Upper lobe of left lung (tissue), 6 donors: ENCODE measurements around the gene RNH1. TPM values are rescaled to one million over a fixed set of nuclear protein-coding genes. Genes with fewer than 3 reads are reported as not detected.

ENCODE experiments used
- ATAC-seq, 2 donors: fragments of 200-7000 bp; cut with Tn5 transposase; one replicate each; pipeline ENCODE4 v1.9.1; 2022; ENCODE audit warnings: mild to moderate bottlenecking in 2 of 2, moderate library complexity in 2 of 2; ENCODE audit not compliant: low FRiP score in 2 of 2
- DNase-seq, 2 donors: peaks; one replicate each; pipeline ENCODE4 v3.0.0-alpha.2; 2019 to 2020
- H3K27ac ChIP-seq, 4 donors: fragments of 200-600 bp; sonication (generic); one replicate each; pipeline ENCODE4 v1.5.1; 2016 to 2019
- H3K27me3 ChIP-seq, 4 donors: fragments of 200-600 bp; sonication (generic); one replicate each; pipeline ENCODE4 v1.5.1; 2017 to 2019
- H3K36me3 ChIP-seq, 4 donors: fragments of 200-600 bp; sonication (generic); one replicate each; pipeline ENCODE4 v1.5.1; 2016 to 2019
- H3K4me1 ChIP-seq, 4 donors: fragments of 200-600 bp; sonication (generic); one replicate each; pipeline ENCODE4 v1.5.1; 2018 to 2019
- H3K4me3 ChIP-seq, 4 donors: fragments of 200-600 bp; sonication (generic); one replicate each; pipeline ENCODE4 v1.5.1; 2017 to 2019; ENCODE audit warnings: mild to moderate bottlenecking in 2 of 4, moderate library complexity in 1 of 4
- H3K9me3 ChIP-seq, 4 donors: fragments of 200-600 bp; sonication (generic); one replicate each; pipeline ENCODE4 v1.5.1; 2018 to 2019
- EP300 ChIP-seq, 4 donors: sonication (generic); formaldehyde crosslinking; IDR thresholded peaks; one replicate each; pipeline ENCODE4 v1.5.1; 2017; ENCODE audit warnings: antibody characterized with exemption in 4 of 4, control low read depth in 2 of 4
- POLR2A ChIP-seq, 4 donors: fragments of 450-650 bp; IDR thresholded peaks; one replicate each; pipeline ENCODE4 v1.5.1; 2016 to 2017; ENCODE audit warnings: antibody characterized with exemption in 4 of 4, mild to moderate bottlenecking in 2 of 4
- POLR2AphosphoS5 ChIP-seq, 2 donors: sonication (generic); formaldehyde crosslinking; IDR thresholded peaks; one replicate each; pipeline ENCODE4 v1.5.1; 2017; ENCODE audit warnings: antibody characterized with exemption in 2 of 2
- WGBS, 2 donors: methylation state at CpG; one replicate each; pipeline ENCODE4 v1.1.5; 2017 to 2018; 5-methylcytosine and 5-hydroxymethylcytosine counted together
- total RNA-seq, 6 donors: library from RNA; depleted of rRNA in 4 of 6; stranded (reverse); fragments of >200 nt in 4 of 6; gene quantifications; one replicate each; pipeline versions ENCODE4 v1.1.0 to v1.2.1, GENCODE V29; 2016 to 2021
- TF ChIP-seq, protein P1 (sequence below), 6 experiments: fragments of 450-650 bp in 4 of 6; fragments of 200-600 bp in 2 of 6; sonication (generic) in 2 of 6; IDR thresholded peaks; one replicate each; pipeline ENCODE4 v1.5.1; 2016 to 2019; ENCODE audit warnings: antibody characterized with exemption in 6 of 6
- donor health status: DM: no; HTN: no; CAD: no; lungs with moderate emphysema.
- donor health status: DM: no; HTN: yes; CAD: no; lungs with severe emphysema.

Gene RNH1
- total RNA-seq, 6 donors from 2014 or later, result 236 to 374 (median 339) TPM

DNA sequence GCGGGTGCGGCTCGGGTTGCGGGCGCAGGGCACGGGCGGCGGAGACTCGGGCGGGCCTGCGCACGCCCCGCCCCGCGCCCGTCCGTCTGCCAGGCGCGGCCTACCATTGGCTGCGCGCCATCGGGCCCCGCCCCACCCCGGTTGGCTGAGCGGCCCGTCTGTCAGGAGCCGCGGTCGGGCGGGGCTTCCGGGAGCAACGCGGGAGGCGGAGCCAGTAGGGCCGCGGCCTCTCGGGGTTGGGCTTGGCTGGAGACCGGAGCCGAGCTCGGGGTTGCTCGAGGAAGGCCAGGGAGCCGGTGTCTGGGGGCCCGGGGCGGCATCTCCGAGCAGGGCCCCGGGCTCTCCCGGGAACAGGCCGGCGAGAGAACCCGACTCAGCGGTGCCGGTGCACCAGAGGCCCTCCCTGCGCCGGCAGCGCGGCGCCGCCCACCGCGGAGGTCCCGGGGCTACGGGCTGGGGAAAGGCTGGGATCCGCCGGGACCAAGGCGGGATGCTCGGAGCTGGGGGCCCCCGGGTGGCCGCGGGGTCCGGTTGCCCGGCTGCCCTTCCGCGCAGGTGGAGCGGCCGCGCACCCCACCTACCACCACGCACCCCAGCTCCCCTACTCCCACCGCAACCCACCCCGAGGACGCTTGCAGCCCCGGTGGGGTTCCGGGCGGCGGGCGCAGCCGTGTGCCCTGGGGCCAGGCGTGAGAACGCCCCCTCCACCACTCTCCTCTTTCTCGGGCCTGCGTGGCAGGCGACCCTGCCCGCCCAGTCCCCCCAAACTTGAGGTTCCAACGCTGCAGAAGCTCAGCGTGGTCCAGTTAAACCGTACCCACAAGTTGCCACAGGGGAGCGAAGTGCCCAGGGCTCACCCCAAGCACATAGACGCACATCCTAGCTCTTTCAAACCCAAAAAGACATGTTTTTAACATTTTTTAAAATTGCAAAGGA, 28.7 kb upstream of the RNH1 start, which contains the start of gene HRAS:
HRAS (minus strand) TSS at position 58 of the 936 bp plus-strand sequence.
- 3% methylated on average over 17 to 68 of the region's 97 CpGs for WGBS, 2 donors
- peaks cover 5 to 30% (median 22%) of the 10 kb centered on the region in 4 donors for H3K36me3 ChIP-seq
- H3K9me3 ChIP-seq, result no peaks in the 10 kb centered on the region
- H3K27me3 ChIP-seq, result no peaks in the 10 kb centered on the region
- peaks cover 31 to 49% (median 34%) of the 10 kb centered on the region in 4 donors for H3K4me1 ChIP-seq
- TF ChIP-seq POLR2A (IDR thresholded peaks at IDR 0.05) (peak in 3 of 4 donors; percentile 59 to 81 (median 63)), EP300 (IDR thresholded peaks at IDR 0.05) (no peak), POLR2AphosphoS5 (IDR thresholded peaks at IDR 0.05) (peak in 1 of 2 donors; percentile 71)
- ATAC-seq (peak; percentile 92 to 95), DNase-seq (peak; percentile 95 to 99)
- H3K27ac ChIP-seq, result peak within 1 kb of the TSS; percentile 77 to 89 (median 84)
- peak within 1 kb of the TSS; percentile 89 to 97 (median 91) for H3K4me3 ChIP-seq

DNA sequence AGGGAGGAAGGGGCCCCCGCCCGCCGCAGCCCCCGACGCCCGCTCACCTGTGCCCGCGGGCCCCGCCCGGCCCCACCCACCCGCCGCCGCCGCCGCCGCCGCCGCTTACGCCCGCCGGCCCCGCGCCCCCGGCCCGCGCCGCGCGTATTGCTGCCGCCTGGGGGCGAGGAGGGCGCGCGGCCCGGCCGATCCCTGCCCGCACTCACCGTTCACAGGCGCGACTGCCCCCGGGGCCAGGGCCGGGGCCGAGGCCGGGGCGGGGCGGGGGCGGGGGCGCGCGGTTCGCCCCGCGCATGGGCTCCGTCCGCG, 28.1 kb upstream of the RNH1 start:
- WGBS, 2 donors, result no CpG with 5 or more reads among the region's 56 CpGs

DNA sequence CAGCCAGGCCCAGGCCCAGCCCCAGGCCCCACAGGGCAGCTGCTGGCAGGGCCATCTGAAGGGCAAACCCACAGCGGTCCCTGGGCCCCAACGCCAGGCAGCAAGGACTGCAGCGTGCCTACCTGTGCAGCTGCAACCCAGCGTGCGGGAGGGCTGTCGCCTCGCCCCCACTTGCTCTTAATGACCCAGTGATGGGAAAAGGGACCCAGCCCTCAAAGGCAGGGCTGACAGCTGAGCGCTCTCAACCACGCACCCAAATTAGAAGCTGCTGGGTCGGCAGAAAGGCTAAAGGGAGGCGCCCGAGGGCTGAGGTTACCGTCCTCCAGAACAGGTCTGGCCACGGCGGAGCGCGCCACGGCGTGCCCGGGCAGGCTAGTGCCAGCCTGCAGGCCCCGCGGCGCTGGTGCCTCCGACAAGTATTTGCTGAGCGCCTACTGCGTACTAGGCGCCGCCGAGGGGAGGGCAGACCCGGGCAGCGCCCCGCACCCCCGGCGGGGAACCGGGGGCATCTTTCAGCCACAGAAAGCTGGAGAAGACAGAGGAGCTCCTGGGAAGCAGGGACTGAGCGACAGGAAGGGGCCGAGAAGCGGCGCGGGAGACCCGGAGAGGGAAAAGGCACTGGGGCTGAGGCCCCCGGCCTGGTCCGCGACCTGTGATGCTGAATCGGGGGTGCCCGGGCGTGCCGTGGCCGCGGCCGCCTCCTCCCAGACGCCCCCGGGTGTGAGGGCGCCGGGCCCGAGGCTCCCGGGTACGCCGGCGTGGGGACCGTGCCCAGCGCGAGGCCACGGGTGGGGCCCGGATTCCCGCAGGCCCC, 27.6 kb upstream of the RNH1 start:
- Histone ChIP-seq H3K9me3 (no peaks in the 10 kb centered on the region), H3K36me3 (peaks cover 5 to 30% (median 22%) of the 10 kb centered on the region in 4 donors), H3K4me3 (peak overlapping the region; percentile 81 to 97 (median 91)), H3K27ac (peak overlapping the region; percentile 45 to 89 (median 54)), H3K4me1 (peaks cover 31 to 49% (median 34%) of the 10 kb centered on the region in 4 donors), H3K27me3 (no peaks in the 10 kb centered on the region)
- DNase-seq (peak; percentile 31 to 92), ATAC-seq (no peak)
- WGBS, 2 donors, result 8 to 19% methylated on average over 25 to 58 of the region's 66 CpGs
- TF ChIP-seq POLR2A (IDR thresholded peaks at IDR 0.05), result no peak
- TF ChIP-seq, protein P1, sequence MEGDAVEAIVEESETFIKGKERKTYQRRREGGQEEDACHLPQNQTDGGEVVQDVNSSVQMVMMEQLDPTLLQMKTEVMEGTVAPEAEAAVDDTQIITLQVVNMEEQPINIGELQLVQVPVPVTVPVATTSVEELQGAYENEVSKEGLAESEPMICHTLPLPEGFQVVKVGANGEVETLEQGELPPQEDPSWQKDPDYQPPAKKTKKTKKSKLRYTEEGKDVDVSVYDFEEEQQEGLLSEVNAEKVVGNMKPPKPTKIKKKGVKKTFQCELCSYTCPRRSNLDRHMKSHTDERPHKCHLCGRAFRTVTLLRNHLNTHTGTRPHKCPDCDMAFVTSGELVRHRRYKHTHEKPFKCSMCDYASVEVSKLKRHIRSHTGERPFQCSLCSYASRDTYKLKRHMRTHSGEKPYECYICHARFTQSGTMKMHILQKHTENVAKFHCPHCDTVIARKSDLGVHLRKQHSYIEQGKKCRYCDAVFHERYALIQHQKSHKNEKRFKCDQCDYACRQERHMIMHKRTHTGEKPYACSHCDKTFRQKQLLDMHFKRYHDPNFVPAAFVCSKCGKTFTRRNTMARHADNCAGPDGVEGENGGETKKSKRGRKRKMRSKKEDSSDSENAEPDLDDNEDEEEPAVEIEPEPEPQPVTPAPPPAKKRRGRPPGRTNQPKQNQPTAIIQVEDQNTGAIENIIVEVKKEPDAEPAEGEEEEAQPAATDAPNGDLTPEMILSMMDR (IDR thresholded peaks at IDR 0.05), result peak in 1 of 6 experiments; percentile 5

More for the DNA sequence above, 28.1 kb upstream of the RNH1 start:
- TF ChIP-seq POLR2AphosphoS5 (IDR thresholded peaks at IDR 0.05), result no peak
- no peak for TF ChIP-seq EP300 (IDR thresholded peaks at IDR 0.05)
- TF ChIP-seq, protein P1 (IDR thresholded peaks at IDR 0.05), result no peak
- TF ChIP-seq POLR2A (IDR thresholded peaks at IDR 0.05), result no peak
- Histone ChIP-seq H3K4me3 (peak overlapping the region; percentile 81 to 97 (median 91)), H3K27me3 (no peaks in the 10 kb centered on the region), H3K27ac (peak overlapping the region in 3 of 4 donors; percentile 45 to 89 (median 62)), H3K36me3 (peaks cover 5 to 30% (median 22%) of the 10 kb centered on the region in 4 donors), H3K9me3 (no peaks in the 10 kb centered on the region), H3K4me1 (peaks cover 31 to 49% (median 34%) of the 10 kb centered on the region in 4 donors)
- ATAC-seq (no peak), DNase-seq (no peak)

DNA sequence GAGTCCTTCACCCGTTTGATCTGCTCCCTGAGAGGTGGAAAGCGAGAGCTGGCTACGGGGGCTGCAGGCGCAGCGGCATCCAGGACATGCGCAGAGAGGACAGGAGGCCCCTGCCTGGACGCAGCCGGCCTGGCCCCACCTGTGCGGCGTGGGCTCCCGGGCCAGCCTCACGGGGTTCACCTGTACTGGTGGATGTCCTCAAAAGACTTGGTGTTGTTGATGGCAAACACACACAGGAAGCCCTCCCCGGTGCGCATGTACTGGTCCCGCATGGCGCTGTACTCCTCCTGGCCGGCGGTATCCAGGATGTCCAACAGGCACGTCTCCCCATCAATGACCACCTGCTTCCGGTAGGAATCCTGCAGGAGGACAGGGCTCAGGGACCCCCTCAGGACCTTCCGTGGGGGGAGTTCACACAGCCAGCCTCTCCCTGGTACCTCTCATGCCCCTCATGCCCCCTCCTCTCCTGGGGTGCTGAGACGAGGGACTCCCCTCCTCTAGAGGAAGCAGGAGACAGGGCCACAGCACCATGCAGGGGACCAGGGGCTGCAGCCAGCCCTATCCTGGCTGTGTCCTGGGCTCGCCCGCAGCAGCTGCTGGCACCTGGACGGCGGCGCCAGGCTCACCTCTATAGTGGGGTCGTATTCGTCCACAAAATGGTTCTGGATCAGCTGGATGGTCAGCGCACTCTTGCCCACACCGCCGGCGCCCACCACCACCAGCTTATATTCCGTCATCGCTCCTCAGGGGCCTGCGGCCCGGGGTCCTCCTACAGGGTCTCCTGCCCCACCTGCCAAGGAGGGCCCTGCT, 26.7 kb upstream of the RNH1 start:
- DNase-seq, result peak in 1 of 2 donors; percentile 82
- Histone ChIP-seq H3K4me1 (peaks cover 31 to 49% (median 34%) of the 10 kb centered on the region in 4 donors), H3K27me3 (no peaks in the 10 kb centered on the region), H3K4me3 (peak overlapping the region in 3 of 4 donors; percentile 89 to 97 (median 93)), H3K27ac (peak overlapping the region in 2 of 4 donors; percentile 45 to 89), H3K9me3 (no peaks in the 10 kb centered on the region), H3K36me3 (peaks cover 5 to 30% (median 22%) of the 10 kb centered on the region in 4 donors)
- ATAC-seq, result no peak
- TF ChIP-seq, protein P1 (IDR thresholded peaks at IDR 0.05), result no peak
- no peak for TF ChIP-seq POLR2A (IDR thresholded peaks at IDR 0.05)
- TF ChIP-seq EP300 (IDR thresholded peaks at IDR 0.05), result no peak
- no peak for TF ChIP-seq POLR2AphosphoS5 (IDR thresholded peaks at IDR 0.05)
- 95% methylated on average over 32 of the region's 37 CpGs for WGBS, 2 donors
